ENCODE results near the gene SMAP2.

SMAP2 gene

GRCh38 chr1:40413527-40414252 is 40.2 kb downstream of the SMAP2 start:
- FAIRE-seq, result no peak
- DNase-seq (ENCODE audit: insufficient read length, low spot score), result no peak

DNA sequence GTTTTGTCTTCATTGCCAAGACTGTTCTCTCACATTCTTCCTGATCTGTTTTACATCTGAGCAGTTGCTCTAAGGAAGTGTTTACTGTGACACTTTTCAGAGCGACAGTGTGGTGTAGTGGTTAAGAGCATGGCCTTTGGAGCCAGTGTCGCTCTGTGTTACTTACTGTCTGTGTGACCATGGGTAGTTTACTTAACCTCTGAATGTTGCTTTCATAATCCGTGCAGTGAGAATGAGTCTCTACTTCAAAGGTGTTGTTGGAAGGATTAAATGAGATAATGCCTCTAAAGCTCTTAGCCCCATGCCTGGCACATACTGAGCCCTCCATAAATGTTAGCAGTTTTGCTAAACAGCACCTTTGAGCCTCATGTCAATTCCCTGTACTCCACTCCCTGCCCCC is 40.8 kb downstream of the SMAP2 start:
- FAIRE-seq (no peak), DNase-seq (ENCODE audit: insufficient read length, low spot score) (no peak)

DNA sequence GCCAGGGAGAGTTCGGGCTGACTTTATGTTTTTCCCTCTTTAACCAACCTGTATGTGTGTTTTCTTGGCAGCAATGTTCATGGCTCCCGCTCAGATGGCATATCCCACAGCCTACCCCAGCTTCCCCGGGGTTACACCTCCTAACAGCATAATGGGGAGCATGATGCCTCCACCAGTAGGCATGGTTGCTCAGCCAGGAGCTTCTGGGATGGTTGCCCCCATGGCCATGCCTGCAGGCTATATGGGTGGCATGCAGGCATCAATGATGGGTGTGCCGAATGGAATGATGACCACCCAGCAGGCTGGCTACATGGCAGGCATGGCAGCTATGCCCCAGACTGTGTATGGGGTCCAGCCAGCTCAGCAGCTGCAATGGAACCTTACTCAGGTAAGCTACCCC is 43.2 kb downstream of the SMAP2 start:
- no peak for FAIRE-seq
- DNase-seq (ENCODE audit: insufficient read length, low spot score), result no peak

- FAIRE-seq (no peak), DNase-seq (ENCODE audit: insufficient read length, low spot score) (no peak)
Observed at GRCh38 chr1:40421431-40422384, 48.2 kb downstream of the SMAP2 start.

- FAIRE-seq (no peak), DNase-seq (ENCODE audit: insufficient read length, low spot score) (no peak)
Observed at GRCh38 chr1:40422630-40423263, 49.2 kb downstream of the SMAP2 start.

DNA sequence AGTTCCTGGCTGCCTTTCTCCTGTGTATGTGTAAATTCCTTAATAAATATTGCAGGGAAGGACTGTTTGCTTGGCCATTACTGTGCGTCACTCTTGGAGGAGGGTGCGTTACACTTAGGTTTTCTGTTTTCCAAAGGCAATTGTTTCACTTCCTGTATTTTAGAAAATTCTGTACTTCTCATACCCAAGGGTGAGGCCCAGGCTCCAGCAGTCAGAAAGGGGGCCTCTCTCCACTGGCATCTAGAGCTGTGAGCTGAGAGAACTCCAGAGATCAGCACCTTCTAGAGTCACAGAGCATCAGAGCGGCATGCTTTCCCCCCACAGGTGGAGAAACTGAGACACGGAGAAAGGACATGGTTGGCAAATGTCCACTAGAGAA is 49.7 kb downstream of the SMAP2 start:
- FAIRE-seq, result no peak

DNA sequence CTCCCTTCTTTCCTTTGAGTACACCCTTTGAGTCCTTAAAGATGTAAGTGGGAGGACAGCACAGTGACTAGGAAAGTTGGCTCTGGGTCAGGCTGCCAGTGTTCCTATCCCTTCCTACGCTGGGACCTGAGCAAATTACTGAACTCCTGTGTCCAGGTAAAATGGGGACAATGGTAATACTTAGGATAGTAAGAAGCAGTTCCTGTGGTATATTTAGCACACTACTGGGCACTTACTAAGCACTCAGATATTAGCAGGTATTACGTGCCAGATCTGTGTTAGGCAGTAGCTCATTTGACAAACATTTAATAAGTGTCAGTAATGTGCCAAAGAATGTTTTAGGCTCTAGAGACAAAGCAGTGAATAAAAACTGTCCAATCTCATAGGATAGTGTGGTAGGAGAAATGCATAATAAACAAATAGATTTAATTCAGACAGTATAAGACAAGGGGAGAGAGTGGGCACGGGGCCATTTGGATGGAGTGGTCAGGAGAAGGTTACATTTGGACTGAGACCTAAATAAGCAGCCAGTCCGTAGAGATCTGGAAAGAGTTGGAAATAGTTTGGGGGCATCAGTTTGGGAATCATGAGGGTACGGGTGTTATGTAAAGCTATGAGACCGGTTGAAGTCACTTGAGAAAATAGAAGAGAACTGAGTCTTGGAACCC is 50.6 kb downstream of the SMAP2 start:
- no peak for DNase-seq (ENCODE audit: insufficient read length, low spot score)
- FAIRE-seq, result no peak

More for the DNA sequence above, 49.7 kb downstream of the SMAP2 start:
- DNase-seq (ENCODE audit: insufficient read length, low spot score), result no peak

GRCh38 chr1:40425198-40425597 is 51.7 kb downstream of the SMAP2 start:
- DNase-seq (ENCODE audit: insufficient read length, low spot score) (no peak), FAIRE-seq (no peak)

- FAIRE-seq (no peak), DNase-seq (ENCODE audit: insufficient read length, low spot score) (no peak)
Observed at GRCh38 chr1:40431385-40431784, 57.9 kb downstream of the SMAP2 start.

DNA sequence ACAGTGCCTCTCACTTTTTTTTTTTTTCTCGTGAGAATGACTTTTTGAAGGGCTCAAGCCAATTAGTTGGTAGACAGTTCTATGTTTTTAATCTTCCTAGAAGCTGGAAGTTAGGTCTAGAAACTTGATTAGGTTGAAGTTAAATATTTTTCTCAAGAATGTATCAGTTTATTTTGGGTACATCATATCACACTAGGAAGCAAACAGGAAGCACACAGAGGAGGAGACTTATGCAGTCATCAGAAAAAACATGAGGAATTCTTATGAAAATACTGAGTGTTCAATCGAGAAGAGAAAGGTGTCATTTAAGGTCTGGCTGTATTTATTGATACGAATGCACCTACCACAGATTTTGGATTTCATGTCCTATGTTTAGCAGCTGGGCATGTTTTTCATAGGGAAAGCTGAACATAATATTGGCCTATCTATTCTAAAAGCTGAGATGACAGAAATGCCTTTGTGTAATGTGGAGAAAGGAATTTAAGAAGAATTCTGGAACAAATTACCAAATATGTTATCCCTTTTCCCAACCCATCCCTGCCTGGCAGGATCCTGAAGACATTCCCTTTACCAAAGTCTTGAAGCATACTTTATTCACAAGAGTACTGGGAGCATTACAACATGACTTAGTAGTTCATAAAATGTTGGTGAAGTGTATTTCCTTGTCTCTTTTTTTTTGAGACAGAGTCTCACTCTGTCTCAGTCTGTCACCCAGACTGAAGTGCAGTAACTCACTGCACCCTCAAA is 59.3 kb downstream of the SMAP2 start:
- DNase-seq (ENCODE audit: insufficient read length, low spot score) (no peak), FAIRE-seq (no peak)

DNA sequence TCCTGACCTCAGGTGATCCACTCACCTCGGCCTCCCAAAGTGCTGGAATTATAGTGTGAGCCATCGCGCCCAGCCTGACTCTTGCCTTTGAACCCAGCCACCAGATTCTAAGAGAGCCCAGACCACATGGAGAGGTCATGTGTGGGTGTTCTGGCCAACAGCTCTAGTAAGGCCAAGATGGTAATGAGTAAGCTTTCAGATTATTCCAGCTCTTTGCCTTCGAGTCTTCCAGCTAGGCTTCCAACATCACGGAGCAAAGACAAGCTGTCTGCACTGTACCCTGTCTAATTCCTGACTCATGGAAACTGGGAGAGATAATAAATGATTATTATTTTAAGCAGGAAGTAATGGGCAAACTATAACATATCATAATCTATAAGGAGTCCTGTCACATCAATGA is 61.9 kb downstream of the SMAP2 start:
- DNase-seq (ENCODE audit: insufficient read length, low spot score), result no peak
- no peak for FAIRE-seq

- no peak for FAIRE-seq
- no peak for DNase-seq (ENCODE audit: insufficient read length, low spot score)
Observed at GRCh38 chr1:40435876-40436275, 62.3 kb downstream of the SMAP2 start.

- DNase-seq (ENCODE audit: insufficient read length, low spot score), result no peak
- FAIRE-seq, result no peak
Observed at GRCh38 chr1:40438391-40439015, 65.0 kb downstream of the SMAP2 start.

DNA sequence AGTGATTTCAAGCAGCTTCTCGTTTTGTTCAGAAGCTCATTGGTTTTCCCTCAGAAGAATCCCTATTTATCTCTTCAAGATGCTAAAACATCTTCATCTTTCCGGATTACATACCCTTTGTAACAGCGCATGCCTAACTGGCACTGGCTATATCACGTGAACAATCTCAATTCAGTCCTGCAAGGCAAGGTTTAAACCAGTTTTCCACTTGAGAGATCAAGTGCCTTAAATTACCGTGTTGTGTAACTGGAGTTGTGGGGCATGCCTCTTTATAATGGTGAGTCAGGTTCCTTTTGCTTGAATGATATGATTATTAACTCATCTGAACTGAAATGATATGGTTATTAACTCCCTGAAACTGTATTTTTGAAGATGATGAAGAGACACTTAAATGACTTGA is 65.7 kb downstream of the SMAP2 start:
- no peak for DNase-seq (ENCODE audit: insufficient read length, low spot score)
- FAIRE-seq, result no peak

- FAIRE-seq (peak; percentile 72), DNase-seq (ENCODE audit: insufficient read length, low spot score) (peak; percentile 85)
Observed at GRCh38 chr1:40449684-40450494, 76.4 kb downstream of the SMAP2 start, which contains the start of gene ZFP69B. ZFP69B (plus strand) TSS chr1:40450476; CDS start chr1:40450962, 486 bp downstream.

GRCh38 chr1:40450495-40451237 is 77.1 kb downstream of the SMAP2 start:
- peak; percentile 83 for FAIRE-seq
- DNase-seq (ENCODE audit: insufficient read length, low spot score), result no peak

GRCh38 chr1:40451238-40451585 is 77.7 kb downstream of the SMAP2 start:
- FAIRE-seq, result no peak
- no peak for DNase-seq (ENCODE audit: insufficient read length, low spot score)

DNA sequence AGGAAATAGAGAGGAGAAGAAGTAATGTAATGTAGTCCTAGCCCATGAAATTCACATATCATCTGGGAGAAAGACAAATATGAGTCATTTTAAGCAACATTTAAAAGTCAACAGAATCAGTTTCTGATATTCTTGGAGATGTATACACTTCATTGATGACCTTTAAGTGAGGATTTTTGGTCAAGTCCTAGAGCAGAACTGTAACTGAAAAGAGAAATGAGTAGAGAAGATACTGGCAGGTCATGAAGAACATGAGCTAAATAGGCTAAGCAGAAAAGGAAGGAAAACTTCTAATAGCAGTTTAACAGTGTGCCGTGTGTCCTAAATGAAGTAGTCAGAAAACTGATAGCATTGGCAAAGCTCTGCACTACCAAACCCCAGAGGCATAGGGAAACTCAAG is 81.3 kb downstream of the SMAP2 start:
- FAIRE-seq (no peak), DNase-seq (ENCODE audit: insufficient read length, low spot score) (no peak)

Data from GM19239 (cell line).